ENCODE measurements around the gene EPN2.
A peak's percentile ranks its signal among the peaks of the same experiment; 100 is the strongest.
"Not testable (repeated sequence)": the region's sequence is repeated elsewhere in the genome, so short reads cannot be mapped to it uniquely, and the experiment has no call there.

EPN2 gene

DNA sequence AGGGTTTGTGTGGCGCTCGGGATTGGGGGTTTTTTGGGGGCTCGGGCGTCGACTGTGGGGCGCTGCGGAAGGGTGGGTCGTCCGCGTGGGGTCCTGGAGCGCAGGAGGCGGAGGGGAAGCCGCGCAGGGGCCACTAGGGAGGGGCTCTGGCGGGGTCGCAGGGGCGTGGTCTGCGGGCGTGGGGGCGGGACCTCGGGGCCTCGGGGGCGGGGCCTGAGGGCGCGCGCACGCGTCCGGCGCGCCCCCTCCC, at the start of gene EPN2:
TSS of gene EPN2 (plus strand) at position 228 of the 250 bp plus-strand sequence. CDS start 45,754 bp downstream, outside the sequence.
- DNase-seq = not testable (repeated sequence)

DNA sequence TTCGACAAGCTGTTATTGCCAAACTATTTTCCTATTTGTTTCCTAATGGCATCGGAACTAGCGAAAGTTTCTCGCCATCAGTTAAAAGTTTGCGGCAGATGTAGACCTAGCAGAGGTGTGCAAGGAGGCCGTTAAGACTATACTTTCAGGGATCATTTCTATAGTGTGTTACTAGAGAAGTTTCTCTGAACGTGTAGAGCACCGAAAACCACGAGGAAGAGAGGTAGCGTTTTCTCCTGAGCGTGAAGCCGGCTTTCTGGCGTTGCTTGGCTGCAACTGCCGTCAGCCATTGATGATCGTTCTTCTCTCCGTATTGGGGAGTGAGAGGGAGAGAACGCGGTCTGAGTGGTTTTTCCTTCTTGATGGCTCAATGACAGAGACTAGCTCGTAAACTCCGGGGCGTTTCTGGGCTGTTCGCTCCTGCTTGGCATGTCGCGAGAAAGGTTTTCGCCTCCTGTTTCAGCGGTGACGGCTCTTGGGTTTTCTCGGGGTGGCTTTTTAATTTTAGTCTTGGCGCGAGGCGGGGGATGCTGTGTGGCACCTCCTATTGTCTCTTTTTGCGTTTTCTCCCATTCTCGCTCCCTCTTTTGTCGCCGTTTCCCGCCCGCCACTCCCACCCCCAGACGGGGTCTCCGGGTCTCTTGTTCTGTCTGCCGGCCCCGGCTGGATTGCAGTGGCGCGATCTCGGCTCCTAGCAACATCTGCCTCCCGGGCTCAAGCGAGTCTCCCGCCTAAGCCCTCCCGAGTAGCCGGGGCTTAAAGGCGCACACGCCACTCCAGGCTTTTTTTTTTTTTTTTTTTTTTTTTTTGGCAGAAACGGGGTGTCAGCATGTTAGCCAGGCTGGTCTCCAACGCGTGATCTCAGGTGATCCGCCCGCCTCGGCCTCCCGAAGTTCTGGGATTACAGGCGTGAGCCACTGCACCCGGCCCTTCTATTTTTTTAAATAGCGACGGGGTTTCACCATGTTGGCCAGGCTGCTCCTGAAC, 49.0 kb upstream of the EPN2 start:
- not testable (repeated sequence) for DNase-seq

DNA sequence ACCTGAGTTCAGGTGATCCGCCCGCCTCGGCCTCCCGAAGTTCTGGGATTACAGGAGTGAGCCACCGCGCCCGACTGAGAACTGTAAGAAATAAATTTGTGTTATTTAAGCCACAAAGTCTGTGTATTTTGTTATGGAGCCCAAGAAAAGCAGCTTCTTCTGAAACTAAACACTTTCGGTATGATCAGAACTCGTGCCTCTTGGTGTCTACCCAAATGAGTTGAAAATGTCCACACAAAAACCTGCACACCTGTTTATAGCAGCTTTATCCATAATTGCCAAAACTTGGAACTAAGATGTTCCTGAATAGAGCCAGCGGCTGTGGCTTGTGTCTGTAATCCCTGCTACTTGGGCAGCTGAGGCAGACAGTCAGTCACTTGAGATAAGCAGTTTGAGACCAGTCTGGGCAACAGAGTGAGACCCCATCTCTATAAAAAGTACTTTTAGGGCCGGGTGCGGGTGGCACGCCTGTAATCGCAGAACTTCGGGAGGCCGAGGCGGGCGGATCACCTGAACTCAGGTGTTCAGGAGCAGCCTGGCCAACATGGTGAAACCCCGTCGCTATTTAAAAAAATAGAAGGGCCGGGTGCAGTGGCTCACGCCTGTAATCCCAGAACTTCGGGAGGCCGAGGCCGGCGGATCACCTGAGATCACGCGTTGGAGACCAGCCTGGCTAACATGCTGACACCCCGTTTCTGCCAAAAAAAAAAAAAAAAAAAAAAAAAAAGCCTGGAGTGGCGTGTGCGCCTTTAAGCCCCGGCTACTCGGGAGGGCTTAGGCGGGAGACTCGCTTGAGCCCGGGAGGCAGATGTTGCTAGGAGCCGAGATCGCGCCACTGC, 48.1 kb upstream of the EPN2 start:
- DNase-seq = not testable (repeated sequence)

DNA sequence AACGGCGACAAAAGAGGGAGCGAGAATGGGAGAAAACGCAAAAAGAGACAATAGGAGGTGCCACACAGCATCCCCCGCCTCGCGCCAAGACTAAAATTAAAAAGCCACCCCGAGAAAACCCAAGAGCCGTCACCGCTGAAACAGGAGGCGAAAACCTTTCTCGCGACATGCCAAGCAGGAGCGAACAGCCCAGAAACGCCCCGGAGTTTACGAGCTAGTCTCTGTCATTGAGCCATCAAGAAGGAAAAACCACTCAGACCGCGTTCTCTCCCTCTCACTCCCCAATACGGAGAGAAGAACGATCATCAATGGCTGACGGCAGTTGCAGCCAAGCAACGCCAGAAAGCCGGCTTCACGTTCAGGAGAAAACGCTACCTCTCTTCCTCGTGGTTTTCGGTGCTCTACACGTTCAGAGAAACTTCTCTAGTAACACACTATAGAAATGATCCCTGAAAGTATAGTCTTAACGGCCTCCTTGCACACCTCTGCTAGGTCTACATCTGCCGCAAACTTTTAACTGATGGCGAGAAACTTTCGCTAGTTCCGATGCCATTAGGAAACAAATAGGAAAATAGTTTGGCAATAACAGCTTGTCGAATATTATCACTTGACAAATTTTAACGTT, 47.3 kb upstream of the EPN2 start:
- not testable (repeated sequence) for DNase-seq

DNA sequence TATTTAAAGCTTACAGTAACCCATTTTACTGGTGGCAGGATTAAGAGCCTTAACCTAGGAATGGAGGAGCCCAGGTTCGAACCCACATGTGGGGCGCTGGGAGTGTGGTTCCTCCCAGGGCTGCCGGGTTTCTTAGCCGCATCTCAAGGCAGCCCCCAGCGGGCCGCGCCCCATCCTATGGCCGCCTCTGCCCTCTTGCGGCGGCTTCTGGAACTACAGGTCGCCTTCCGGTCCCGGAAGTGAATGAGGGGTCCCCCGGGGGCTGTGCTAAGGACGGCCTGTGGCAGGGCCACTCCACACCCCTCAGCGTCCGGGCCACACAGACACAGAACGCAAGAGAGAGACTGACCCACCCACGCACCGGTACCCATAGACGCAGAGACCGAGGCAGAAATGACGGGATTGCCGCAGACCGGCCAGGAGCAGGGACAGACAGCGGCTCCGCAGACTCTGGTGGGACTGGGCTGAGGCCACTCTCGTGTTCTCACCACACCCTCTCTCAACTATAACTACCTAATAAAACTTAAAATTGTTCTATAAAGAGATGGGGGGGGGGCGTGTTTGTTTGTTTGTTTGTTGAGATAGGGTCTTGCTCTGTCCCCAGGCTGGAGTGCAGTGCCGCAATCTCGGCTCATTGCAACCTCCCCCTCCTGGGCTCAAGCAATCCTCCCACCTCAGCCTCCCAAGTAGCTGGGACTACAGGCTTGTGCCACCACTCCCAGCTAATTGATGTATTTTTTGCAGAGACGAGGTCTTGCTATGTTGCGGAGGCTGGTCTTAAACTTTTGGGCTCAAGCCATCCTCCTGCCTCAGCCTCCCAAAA, 40.6 kb upstream of the EPN2 start:
- DNase-seq = not testable (repeated sequence)

DNA sequence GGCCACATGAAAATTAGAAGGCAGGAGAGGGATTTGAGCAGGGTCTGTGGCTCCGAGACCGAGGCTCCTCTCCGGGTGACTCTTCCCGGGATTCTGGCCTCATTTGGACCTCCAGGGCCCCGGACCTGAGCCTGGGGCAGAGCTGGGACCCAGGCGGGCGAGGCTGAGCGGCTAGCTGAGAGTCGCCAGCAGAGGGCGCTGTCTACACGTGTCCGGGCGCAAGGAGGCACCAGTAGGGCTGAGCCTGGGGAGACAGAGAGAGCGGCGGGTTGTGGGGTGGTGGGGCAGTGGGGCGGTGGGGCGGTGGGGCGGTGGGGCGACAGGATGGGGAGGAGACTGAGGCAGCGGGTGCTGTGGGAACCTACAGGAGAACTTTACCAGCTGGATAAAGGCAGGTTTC, 34.7 kb upstream of the EPN2 start:
- DNase-seq = not testable (repeated sequence)

DNA sequence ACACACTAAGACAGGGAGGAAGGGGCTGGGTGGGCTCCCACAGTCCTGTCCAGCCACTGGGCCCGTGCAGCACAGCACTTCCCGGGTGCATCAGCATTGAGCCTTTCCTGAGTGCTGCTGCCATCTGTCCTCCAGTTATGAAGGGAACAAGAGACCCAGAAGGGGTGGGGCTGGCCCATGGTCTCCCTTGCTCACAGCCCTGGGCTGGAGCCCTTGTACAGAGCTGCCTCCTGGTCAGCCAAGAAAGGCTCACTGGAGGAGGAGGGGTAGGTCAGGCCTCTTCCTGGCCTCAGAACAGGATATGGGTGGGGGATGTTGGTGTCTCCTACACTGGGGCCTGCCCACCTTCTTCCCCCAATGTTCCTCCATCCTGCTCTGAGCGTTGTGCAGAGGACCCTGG, 33.7 kb upstream of the EPN2 start:
- DNase-seq = not testable (repeated sequence)

DNA sequence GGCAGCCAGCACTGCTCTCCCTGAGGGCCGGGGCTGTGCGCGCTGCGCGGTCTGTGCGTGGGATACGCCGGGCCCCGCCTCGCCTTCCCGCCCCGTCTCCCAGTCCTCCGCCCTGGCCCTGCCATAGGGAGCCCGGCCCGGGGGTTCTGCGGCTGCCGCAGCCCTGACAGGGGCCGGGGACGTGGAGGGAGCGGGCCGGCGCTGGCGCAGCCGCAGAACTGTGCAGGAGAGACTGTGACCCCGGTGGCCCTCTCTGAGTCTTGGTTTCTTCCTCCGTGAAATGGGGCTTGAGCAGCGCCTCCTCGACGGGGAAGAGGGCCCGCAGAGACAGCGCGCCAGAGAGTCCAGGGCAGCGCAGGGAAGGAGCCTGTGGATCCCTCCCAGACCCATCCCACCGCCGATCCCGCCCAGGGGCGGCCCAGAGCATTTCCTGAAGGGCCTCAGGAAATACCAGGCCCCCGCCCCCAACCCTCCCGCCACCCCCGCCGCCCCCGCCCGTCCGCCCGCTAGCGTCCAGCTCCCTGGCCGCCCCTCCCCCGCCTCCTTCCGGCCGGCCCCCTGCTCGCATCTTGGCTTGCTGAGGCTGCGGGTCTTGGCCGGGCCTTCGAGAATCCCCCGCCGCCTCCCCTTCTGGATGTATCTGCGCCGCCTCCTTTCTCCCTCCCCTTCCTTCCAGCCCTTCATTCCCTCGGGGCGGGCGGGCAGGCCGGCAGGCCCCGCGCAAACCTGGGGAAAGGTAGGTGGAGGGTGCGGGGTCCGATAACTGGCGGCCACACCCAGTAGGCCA, 21.9 kb upstream of the EPN2 start:
- not testable (repeated sequence) for DNase-seq

DNA sequence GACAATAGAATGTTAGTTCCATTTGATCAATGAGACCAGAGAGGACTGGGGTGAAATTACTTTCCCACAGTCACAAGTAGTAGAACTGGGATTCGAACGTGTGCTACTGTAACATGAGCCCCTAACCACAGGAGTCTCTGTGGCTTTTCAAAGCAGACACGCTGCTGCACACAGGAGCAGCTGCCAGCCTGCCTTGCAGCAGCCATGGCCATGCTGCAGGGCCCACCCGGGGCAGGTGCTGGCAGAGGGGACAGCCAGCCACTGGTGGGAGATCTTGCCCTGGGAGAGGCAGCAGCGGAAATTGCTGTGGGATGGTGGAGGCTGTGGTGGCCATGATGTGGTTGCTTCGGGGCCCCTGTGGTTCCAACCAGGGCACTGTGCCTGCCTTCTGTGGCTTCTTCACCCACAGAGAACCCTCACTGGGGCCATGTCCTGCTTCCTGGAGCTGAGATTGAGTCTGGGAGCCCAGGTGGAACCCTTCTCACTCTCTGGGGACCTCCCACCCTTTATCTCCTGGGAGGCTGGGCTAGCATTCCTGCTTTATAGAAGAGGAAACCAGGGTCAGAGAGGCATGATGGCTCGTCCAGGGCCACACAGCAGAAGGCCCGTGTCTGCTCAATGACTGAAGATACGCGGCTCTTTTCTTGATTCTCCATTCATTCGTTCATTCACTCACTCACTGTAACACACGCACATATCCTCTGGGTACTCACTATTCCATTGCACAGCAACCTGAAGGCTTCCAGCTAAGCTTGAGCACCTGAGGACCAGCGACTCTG, 20.8 kb upstream of the EPN2 start:
- DNase-seq = not testable (repeated sequence)

DNA sequence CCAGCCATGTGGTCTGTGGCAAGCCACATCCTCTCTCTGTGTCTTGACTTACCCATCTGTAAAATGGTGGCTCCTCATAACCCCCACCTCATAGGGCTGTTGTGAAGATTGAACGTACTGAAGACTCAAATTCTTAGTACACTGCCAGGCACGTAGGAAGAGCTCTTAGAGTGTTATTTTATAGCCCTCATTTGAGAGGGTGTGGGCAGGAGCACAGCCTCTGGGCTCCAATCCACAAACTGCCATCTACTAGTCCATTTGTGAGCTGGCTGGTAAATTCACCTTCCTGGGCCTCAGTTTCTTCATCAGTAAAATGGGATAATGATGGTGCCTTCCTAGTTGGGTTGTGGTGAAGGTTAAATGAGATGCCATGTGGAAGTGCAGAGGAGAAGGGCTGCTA, 18.3 kb upstream of the EPN2 start:
- DNase-seq = not testable (repeated sequence)

DNA sequence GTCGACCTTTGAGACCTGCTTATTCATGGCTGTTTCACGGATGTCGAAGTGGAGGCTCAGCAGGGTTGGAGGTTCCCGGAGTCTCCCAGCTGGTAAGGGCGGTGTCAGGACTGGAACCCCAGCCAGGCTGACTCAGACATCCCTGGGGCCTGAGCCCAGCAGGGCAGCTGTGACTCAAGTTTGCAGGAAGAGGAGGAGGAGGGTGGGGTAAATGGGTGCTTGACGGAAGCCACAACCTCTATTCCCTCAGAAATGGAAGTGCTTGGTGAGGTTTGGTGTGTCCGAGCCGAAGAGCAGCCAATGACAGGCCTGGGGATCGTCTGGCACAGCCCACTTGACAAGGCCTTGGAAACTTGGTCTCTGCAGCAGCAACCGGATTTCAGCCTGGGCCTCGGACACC, 17.8 kb upstream of the EPN2 start:
- not testable (repeated sequence) for DNase-seq

DNA sequence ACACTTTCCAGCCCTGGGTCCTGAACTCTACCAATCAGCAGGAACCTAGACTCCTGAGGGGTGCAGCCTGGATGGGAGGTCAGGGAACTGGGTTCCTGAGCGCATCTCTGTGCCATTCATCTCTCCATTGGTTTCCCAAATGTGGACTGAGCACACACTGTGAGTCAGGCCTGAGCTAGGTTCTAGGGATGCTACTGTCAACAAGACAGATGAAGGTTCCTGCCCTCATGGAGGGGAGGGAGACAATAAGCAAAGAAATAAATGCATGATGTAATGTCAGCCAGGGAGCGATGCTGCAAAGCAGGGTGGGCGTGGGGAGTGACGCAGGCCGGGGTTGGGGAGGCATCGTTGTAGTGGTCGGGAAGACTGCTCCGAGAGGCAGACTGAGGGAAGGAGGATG, 17.0 kb upstream of the EPN2 start:
- DNase-seq = not testable (repeated sequence)

DNA sequence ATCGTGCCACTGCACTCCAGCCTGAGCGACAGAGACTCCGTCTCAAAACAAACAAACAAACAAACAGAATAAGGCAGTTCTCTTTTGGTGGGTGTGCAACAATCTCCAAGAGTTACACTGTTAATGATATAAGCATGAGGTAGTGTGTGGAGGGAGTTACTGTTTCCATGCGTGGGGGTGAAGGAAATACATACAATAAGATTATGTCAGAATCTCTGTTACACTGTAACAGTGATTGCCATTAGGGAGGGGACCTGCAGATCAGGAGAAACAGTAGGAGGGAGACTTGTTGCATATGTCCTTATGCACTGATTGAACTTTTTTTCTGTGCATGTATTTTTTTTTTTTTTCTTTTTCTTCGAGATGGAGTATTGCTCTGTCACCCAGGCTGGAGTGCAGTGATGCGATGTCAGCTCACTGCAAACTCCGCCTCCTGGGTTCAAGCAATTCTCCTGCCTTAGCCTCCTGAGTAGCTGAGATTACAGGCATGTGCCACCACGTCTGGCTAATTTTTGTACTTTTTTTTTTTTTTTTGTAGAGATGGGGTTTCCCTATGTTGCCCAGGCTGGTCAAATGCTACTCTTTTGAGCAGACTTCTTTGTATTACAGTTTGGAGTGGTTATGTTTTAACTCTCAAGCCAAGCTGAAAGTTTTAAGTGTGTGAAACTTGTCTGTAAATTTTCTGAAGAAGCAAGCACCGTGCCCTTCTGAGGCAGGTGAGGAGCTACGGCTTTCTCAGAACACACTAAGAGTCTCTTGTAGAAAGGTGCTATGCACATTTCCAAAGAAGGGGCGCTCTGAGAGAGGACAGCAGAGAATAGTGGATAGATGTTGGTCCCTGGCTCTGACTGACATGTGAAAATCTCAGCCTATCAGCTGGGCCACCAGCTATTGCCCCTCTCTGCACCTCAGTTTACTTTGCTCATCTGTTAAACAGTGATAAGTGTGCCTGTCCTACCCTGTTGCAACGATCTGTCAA, 10.3 kb upstream of the EPN2 start:
- DNase-seq = not testable (repeated sequence)

DNA sequence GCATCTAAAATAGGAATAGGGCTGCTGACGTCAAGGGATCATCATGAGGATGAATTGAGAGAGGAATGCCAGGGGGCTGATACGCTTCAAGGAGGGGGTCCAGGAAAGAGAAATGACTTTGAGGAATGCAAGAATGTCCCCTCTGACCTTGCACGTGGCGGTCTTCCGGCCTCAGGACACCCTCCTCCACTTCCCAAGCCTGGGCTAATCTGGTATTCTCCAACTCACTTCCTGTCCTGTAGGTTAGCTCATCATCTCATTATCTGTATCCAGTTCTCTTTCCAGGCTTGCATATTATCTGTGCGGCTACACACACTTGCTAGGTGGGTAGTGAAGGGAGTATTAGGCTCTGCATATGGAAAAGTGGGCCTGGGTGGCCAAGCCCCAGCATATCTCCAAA, 2.5 kb upstream of the EPN2 start:
- DNase-seq = not testable (repeated sequence)

DNA sequence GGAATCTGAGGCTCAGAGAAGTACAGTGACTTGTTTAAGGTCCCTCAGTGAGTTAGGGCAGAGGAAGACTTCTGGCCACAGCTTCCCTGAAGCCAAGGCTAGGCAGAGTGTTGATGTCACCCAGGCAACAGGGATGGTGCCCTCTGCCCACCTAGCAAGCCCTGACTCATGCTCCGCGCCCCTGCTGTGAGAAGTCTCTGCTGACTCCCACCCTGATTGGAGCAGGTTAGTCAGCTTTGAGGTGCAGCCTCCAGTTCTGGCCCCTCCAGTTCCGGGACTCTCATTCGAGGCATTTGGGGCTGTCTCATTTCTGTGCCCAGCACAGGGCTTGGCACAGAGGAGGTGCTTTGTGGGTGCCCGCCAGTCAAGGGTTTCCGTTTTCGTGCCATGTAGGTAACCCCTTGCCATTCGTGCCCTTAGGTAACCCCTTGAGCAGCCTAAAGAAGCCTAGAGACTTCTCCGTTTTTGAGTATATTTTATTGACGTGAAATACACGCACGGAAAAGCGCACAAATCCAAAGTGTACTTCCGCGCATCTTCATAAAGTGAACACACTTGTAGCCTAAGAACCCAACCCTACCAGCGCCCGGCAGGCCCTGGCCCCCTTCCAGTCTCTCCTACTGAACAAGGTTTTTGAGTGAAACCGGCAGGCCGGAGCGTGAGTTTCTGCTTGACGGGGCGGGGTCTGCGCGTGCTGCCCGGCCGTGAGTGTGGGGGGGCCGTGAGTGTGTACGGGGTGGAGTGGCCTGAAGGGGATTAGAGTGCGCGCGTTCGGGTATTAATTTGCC, 621 bp upstream of the EPN2 start:
- not testable (repeated sequence) for DNase-seq

DNA sequence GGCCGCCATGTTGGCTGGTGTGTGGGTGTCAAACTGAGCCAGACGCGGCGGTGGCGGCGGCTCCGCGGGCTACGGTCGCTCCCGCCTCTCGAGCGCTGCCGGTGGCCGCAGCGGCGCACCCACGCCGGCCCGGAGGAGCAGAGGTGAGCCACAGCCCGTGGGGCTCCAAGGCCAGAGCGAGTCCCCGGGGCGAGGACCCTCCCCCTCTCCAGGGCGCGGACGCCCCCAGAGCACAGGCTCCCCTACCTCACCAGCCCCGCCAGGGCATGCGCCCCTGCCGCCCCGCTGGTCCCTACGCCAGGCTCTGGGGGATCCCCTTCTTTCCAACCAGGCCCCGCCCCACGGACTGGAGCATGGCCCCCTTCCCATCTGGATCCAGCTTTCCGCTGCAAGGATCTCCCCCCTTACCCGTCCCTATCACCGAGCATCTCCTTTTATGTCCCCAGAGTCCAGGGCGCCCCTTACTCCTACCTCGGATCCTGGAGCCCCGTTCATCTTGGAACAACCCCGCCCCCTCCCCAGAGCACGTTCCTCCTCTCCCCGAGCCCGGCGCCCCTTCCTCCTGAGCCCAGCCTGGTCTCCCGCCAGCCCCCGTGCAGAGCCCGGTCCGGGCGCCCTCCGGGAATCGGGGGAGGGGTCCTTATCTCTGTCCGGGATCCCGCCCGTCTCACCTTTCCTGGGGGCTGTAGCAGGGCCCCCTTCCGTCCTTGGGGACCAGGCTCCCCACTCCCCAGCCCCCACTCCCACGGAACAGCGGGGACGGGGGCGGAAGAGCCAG, 412 bp downstream of the EPN2 start:
- peak; percentile 52 for DNase-seq

DNA sequence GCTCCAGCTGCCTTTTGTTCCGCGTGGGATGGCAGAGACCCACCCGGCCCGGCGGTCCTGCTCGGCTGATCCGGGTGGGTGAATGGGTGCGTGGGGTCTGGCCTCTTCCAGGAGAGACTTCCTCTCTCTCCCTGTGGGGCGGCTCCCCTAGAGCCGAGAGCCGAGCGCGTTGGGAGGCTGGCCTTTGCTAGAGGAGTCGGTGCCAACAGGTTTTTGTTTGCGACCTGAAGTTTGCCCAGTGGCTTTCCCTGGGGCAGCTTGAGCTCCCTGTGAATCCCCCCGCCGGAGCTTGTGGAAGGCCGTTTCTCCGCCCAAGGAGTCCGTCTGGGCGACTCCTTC, 970 bp downstream of the EPN2 start:
- peak; percentile 54 for DNase-seq

DNA sequence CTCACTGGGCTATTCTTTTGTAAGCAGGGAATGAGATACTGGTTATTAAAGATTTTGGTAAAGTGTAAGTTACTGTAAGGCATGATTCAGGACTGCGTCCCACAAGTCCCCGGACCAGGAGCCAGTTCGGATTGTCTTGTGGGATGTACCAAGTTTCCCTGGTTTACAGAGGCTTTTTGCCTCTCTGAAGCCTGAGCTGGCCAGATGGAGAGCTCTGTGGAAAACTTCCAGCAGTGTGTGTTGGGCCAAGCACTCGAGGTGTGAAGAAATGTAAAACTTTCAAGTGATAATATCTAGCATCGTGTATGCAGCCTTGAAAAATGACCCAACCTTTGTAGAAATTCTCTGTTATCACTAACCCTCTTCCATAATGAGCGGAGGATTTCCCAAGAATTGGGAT, 2.4 kb downstream of the EPN2 start:
- no peak for DNase-seq
